Measurements from ENCODE around the gene CDON.

Gene CDON

DNA sequence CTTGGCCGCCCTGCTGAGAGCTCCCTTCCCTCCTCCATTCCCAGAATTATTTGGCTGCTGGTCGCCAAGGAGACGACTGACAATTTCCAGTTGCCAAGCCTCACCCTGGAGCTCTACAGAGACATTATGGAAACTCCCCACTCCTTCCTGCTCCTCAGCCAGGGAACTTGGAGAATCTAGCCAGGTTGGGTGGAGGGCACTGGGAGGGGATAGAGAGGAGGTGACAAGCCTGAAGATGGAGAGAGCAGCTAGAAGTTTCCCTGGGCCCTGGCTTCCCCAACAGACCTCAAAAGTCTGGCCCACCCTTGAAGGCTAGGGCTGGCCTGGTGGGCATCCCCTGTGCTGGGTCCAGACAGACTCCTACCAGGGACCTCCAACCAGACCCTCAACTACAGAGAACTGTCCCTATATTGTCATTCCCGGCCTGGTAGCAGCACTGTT lies 123.6 kb downstream of the CDON start:
- Mint-ChIP-seq H3K9me3 (no peaks in the 10 kb centered on the region), H3K36me3 (ENCODE audit: insufficient read depth) (no peaks in the 10 kb centered on the region), H3K27ac (ENCODE audit: low read depth) (no peak overlapping the region), H3K4me3 (no peak overlapping the region), H3K4me1 (peaks cover 8% of the 10 kb centered on the region), H3K27me3 (peaks cover 6% of the 10 kb centered on the region)
- DNase-seq (ENCODE audit: low spot score in 2 of 2) (no peak), ATAC-seq (replicated peaks; ENCODE audit: extremely low read depth, poor library complexity, severe bottlenecking) (no peak)

DNA sequence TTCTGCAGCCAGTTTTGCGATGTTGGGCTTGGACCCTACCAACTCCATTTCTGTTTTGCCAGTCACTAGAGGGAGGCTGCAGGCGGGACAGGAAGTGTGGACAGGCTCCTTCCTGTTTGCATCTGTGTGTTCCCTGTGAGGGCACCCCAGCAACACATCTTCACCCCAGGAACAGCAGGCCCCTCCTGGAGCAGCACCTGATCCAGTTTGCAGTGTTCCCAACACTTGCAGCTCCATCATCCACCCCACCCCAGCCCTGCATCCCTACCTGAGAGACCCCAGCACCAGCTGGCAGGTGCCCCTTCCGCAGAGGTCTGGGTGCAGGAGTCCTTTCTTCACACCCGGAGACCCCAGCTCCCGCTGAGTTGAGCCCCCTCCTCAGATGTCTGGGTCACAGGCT lies 124.2 kb downstream of the CDON start:
- H3K36me3 Mint-ChIP-seq (ENCODE audit: insufficient read depth): no peaks in the 10 kb centered on the region
- ATAC-seq (replicated peaks; ENCODE audit: extremely low read depth, poor library complexity, severe bottlenecking): no peak

DNA sequence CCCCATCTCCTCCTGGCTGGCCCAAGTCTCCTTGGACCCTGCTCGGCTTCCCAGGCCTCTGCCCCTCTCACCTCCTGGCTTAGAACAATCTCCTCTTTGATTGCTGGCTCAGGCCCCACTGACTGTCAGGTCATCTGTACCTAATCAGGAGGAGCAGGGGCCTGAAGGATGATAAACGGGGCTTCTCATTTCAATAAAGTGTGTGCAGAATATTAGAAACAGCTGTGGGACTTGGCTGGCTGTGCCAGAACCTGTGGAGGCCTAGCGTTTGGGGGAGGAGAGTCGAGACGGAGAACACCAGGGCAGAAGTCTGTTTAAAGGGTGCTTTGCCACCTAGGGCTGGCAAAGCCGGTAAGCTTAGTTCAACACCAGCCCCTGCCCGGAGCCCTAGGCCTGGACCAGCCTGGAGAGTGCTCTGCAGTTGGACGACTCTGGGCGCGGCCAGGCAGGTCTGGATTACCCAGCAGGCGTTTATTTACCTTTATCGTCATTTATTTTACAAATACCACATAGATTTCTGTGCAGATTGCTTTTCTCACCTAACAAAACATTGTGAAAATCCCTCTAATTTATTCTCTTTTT lies 127.0 kb downstream of the CDON start:
- H3K9me3 Mint-ChIP-seq: no peaks in the 10 kb centered on the region

More for the DNA sequence above, 124.2 kb downstream of the CDON start:
- Mint-ChIP-seq H3K9me3 (no peaks in the 10 kb centered on the region), H3K4me1 (peaks cover 8% of the 10 kb centered on the region), H3K27ac (ENCODE audit: low read depth) (no peak overlapping the region), H3K27me3 (no peaks in the 10 kb centered on the region), H3K4me3 (no peak overlapping the region)
- DNase-seq (ENCODE audit: low spot score in 2 of 2): no peak

DNA sequence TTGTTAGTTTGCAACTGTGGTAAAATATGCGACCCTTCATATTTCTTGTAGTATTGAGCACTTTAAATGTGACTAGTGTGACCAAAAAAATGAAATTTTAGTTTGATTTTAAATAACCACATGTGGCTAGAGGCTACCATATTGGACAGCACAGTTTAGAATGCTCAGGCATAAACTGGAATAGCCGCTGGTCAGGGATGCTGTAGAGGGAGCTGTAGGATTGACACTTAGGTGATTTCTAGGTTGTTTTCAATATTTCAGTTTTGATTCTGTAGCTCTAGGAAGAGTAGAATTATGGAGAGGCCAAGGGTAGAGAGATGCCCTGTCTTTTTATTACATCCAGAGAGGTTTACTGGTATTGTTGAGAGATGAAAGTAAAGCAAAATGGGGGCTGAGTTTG lies 127.6 kb downstream of the CDON start:
- Mint-ChIP-seq H3K27ac (ENCODE audit: low read depth) (no peak overlapping the region), H3K4me1 (no peaks in the 10 kb centered on the region), H3K27me3 (peaks cover 17% of the 10 kb centered on the region), H3K36me3 (ENCODE audit: insufficient read depth) (no peaks in the 10 kb centered on the region), H3K9me3 (no peaks in the 10 kb centered on the region), H3K4me3 (no peak overlapping the region)
- no peak for ATAC-seq (replicated peaks; ENCODE audit: extremely low read depth, poor library complexity, severe bottlenecking)
- no peak for DNase-seq (ENCODE audit: low spot score in 2 of 2)

More for the DNA sequence above, 127.0 kb downstream of the CDON start:
- ATAC-seq (replicated peaks; ENCODE audit: extremely low read depth, poor library complexity, severe bottlenecking): no peak
- H3K36me3 Mint-ChIP-seq (ENCODE audit: insufficient read depth): no peaks in the 10 kb centered on the region
- H3K27ac Mint-ChIP-seq (ENCODE audit: low read depth): no peak overlapping the region
- H3K27me3 Mint-ChIP-seq: peaks cover 14% of the 10 kb centered on the region
- no peaks in the 10 kb centered on the region for H3K4me1 Mint-ChIP-seq
- DNase-seq (ENCODE audit: low spot score in 2 of 2): no peak
- H3K4me3 Mint-ChIP-seq: no peak overlapping the region

DNA sequence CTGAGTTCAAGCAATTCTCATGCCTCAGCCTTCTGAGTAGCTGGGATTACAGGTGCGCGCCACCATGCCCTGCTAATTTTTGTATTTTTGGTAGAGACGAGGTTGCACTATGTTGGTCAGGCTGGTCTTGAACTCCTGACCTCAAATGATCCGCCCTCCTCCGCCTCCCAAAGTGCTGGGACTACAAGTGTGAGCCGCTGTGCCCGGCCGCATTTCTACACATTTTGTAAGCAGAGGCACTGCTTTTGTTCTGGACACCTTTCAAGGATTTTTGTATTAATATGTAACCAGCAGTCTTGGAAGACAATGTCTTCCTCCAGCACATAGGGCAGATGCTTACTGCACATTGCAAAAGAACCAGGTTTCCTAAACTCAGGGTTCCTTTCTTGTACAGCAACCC lies 128.2 kb downstream of the CDON start:
- H3K27me3 Mint-ChIP-seq: peaks cover 23% of the 10 kb centered on the region
- no peak overlapping the region for H3K4me3 Mint-ChIP-seq
- H3K9me3 Mint-ChIP-seq: no peaks in the 10 kb centered on the region
- DNase-seq (ENCODE audit: low spot score in 2 of 2): no peak
- ATAC-seq (replicated peaks; ENCODE audit: extremely low read depth, poor library complexity, severe bottlenecking): no peak
- H3K36me3 Mint-ChIP-seq (ENCODE audit: insufficient read depth): no peaks in the 10 kb centered on the region
- no peaks in the 10 kb centered on the region for H3K4me1 Mint-ChIP-seq
- no peak overlapping the region for H3K27ac Mint-ChIP-seq (ENCODE audit: low read depth)

DNA sequence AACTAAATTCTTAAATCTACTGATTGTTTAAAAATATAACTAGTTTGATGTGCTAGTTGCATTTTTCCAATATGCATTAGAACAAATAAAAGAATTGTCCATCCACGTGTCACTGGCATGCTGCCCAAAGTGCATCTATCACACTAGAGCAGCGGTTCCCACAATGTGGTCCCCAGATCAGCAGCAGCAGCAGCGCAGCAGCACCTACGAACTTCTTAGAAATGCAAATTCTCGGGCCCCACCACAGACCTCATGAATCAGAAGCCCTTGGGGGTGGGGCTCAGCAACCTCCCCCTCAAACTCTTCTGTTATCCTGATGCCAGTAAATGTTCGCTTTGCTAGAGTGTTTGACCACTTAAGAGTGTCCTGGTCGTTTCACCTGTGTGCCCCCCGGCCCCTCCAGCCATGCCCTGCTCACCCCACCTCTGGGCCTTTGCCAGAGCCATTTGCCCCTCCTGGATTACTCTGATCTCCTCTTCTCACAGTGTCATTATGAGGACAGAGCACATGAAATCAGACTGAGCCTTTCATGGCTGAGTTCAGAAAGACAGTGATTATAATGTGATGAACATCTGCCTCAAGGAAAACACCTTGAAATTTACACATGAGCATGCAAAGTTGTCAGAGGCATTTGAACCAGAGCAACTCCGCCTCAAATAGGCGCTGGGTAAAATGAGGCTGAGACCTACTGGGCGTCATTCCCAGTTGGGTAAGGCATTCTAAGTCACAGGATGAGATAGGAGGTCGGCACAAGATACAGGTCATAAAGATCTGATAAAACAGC lies 129.4 kb downstream of the CDON start:
- DNase-seq (ENCODE audit: low spot score in 2 of 2) (no peak), ATAC-seq (replicated peaks; ENCODE audit: extremely low read depth, poor library complexity, severe bottlenecking) (no peak)
- peaks cover 29% of the 10 kb centered on the region for H3K27me3 Mint-ChIP-seq
- no peaks in the 10 kb centered on the region for H3K9me3 Mint-ChIP-seq
- no peaks in the 10 kb centered on the region for H3K4me1 Mint-ChIP-seq
- H3K27ac Mint-ChIP-seq (ENCODE audit: low read depth): no peak overlapping the region
- H3K36me3 Mint-ChIP-seq (ENCODE audit: insufficient read depth): no peaks in the 10 kb centered on the region
- H3K4me3 Mint-ChIP-seq: no peak overlapping the region

DNA sequence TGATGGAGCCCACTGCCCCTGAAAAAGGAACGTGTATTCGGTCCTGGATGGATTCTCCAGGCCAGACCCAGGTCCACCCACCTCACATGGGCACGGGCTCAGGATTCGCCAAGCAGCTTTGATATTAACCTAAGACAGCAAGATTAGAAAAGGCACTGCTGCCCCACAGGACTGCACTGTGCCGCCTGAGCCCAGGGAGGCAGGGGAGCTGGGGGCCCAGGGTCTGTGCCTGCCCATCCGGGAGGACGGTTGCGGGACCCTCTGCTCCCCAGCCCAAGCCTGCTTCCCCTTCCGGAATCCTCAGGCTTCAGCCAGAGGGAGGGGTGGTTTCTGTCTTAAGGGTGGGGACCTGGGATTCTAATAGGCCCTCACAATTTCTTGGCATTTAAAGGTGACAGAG lies 130.4 kb downstream of the CDON start:
- Mint-ChIP-seq H3K4me1 (no peaks in the 10 kb centered on the region), H3K27ac (ENCODE audit: low read depth) (no peak overlapping the region), H3K9me3 (no peaks in the 10 kb centered on the region), H3K27me3 (peaks cover 31% of the 10 kb centered on the region), H3K4me3 (no peak overlapping the region), H3K36me3 (ENCODE audit: insufficient read depth) (no peaks in the 10 kb centered on the region)
- ATAC-seq (replicated peaks; ENCODE audit: extremely low read depth, poor library complexity, severe bottlenecking): no peak
- DNase-seq (ENCODE audit: low spot score in 2 of 2): no peak

DNA sequence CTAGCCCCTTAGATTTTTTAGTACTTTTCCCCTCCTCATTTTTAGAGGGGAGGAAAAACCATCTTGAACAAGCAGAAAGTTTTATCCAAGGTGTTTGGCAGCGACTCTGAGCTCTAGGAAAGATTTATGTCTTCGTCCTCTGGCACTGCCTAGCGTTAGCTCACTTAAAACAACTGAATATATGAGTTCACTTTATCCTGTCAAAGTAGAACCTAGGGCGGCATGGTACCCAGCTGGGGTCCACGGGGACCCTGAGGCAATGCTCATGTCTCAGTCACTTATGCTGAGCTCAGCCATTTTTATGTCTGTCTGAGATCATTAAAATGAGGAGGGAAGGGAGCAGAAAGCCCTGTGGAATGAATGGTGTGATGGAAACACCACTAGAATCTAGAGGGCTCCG lies 131.0 kb downstream of the CDON start:
- H3K27ac Mint-ChIP-seq (ENCODE audit: low read depth): no peak overlapping the region
- no peak for ATAC-seq (replicated peaks; ENCODE audit: extremely low read depth, poor library complexity, severe bottlenecking)
- no peaks in the 10 kb centered on the region for H3K4me1 Mint-ChIP-seq
- H3K36me3 Mint-ChIP-seq (ENCODE audit: insufficient read depth): no peaks in the 10 kb centered on the region
- H3K9me3 Mint-ChIP-seq: no peaks in the 10 kb centered on the region
- peaks cover 38% of the 10 kb centered on the region for H3K27me3 Mint-ChIP-seq
- no peak for DNase-seq (ENCODE audit: low spot score in 2 of 2)
- H3K4me3 Mint-ChIP-seq: no peak overlapping the region

DNA sequence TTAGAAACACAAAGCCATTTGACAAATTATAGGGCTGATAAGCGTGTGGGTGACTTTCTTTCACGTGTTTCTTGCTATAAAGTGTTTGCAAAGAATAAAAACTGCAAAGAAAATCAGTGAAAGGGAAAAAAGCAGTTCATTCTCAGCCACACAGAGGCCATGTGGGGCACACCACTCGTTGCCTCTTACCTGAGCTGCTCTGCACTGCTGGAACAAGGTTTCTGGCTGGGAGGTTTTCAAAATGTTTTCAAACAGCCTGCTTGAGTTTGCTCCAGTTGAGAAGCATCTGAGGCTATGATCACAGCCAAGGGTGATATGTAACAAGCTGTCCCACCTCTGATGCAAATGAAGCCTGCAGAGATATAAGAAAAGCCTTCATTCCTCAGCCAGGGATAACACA lies 131.6 kb downstream of the CDON start:
- H3K27me3 Mint-ChIP-seq: peaks cover 43% of the 10 kb centered on the region
- no peak overlapping the region for H3K27ac Mint-ChIP-seq (ENCODE audit: low read depth)
- no peak overlapping the region for H3K4me3 Mint-ChIP-seq
- DNase-seq (ENCODE audit: low spot score in 2 of 2) (no peak), ATAC-seq (replicated peaks; ENCODE audit: extremely low read depth, poor library complexity, severe bottlenecking) (no peak)
- no peaks in the 10 kb centered on the region for H3K9me3 Mint-ChIP-seq
- no peaks in the 10 kb centered on the region for H3K4me1 Mint-ChIP-seq
- H3K36me3 Mint-ChIP-seq (ENCODE audit: insufficient read depth): no peaks in the 10 kb centered on the region

DNA sequence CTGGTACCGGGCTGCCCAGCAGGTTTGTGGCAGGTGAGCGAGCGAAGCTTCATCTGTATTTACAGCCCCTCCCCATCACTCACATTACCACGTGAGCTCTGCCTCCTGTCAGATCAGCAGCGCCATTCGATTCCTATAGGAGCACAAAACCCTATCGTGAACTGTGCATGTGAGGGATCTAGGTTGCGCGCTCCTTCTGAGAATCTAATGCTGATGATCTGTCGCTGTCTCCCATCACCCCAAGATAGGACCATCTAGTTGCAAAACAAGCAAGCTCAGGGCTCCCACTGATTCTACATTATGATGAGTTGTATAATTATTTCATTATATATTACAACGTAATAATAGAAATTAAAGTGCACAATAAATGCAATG lies 132.6 kb downstream of the CDON start:
- Mint-ChIP-seq H3K4me1 (no peaks in the 10 kb centered on the region), H3K36me3 (ENCODE audit: insufficient read depth) (no peaks in the 10 kb centered on the region), H3K27me3 (peaks cover 54% of the 10 kb centered on the region), H3K4me3 (no peak overlapping the region), H3K27ac (ENCODE audit: low read depth) (no peak overlapping the region), H3K9me3 (no peaks in the 10 kb centered on the region)
- no peak for DNase-seq (ENCODE audit: low spot score in 2 of 2)
- ATAC-seq (replicated peaks; ENCODE audit: extremely low read depth, poor library complexity, severe bottlenecking): no peak

DNA sequence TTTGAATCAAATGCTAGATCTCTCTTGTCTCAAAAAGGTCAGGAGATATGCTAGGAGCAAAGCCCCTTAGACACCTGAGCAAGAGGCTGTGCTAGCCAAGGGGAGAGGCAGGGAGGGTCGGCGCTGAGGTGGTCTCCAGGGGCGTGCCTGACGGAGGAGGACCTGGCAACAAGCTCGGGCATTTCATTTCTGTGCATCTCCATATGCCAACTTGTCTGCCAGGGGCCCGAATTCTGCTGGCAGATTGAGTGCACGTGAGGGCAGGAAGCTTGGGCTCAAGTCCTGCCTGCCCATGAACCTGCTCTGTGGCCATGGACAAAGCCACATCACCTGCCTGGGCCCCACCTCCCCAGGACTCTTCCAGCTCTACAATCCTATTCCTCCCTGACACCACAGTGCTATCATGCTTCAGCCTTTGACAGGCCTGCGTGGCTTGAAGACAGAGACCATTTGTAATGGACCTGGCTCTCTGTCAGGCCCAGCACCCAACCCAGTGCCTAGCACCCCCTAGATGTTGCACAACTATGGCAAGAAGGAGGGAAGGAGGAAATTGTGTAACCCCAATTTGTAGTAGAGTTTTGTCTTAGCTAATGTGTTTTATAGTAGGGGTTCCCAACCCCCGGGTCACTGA lies 133.1 kb downstream of the CDON start:
- Mint-ChIP-seq H3K4me1 (no peaks in the 10 kb centered on the region), H3K4me3 (no peak overlapping the region), H3K27ac (ENCODE audit: low read depth) (no peak overlapping the region), H3K36me3 (ENCODE audit: insufficient read depth) (no peaks in the 10 kb centered on the region), H3K9me3 (no peaks in the 10 kb centered on the region), H3K27me3 (peaks cover 59% of the 10 kb centered on the region)
- no peak for DNase-seq (ENCODE audit: low spot score in 2 of 2)
- ATAC-seq (replicated peaks; ENCODE audit: extremely low read depth, poor library complexity, severe bottlenecking): no peak

DNA sequence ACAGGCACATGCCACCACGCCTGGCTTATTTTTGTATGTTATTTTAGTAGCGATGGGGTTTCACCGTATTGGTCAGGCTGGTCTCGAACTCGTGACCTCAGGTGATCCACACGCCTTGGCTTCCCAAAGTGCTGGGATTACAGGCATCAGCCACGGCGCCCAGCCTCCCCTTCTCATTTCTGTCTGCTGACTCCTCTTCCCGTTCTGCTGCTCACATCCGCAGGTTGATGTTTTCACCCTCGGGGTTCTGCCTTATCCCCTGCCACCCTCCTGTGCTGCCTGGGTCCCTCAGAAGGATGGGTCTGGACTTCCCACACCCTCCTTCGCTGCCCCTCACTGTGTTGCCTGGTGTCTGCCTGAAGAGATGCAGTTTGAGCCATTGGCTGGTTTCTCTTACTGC lies 136.0 kb downstream of the CDON start:
- DNase-seq (ENCODE audit: low spot score in 2 of 2): no peak
- no peak overlapping the region for H3K27ac Mint-ChIP-seq (ENCODE audit: low read depth)
- peaks cover 58% of the 10 kb centered on the region for H3K27me3 Mint-ChIP-seq
- no peaks in the 10 kb centered on the region for H3K4me1 Mint-ChIP-seq
- no peaks in the 10 kb centered on the region for H3K36me3 Mint-ChIP-seq (ENCODE audit: insufficient read depth)
- no peak for ATAC-seq (replicated peaks; ENCODE audit: extremely low read depth, poor library complexity, severe bottlenecking)
- H3K4me3 Mint-ChIP-seq: no peak overlapping the region
- no peaks in the 10 kb centered on the region for H3K9me3 Mint-ChIP-seq

DNA sequence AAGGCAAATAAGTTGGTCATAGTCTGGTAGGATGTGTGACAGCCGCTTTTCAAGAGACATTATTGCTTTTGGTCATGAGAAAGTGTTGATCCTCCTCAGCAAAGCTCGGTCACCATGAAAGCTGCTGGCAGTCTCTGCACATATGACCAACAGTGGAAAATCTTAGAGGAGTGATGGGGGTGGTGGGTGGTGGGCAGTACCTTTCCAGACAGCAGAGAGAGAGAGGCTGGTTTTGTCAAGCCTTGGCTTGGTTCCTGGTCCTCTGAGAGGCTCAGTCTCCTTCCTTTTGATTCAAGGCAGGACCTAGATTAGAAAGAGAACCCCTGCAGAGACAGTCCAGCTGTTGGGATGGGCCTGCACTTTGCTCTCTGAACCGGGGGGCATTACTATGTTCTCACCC lies 136.9 kb downstream of the CDON start:
- H3K9me3 Mint-ChIP-seq: no peaks in the 10 kb centered on the region
- peaks cover 55% of the 10 kb centered on the region for H3K27me3 Mint-ChIP-seq
- H3K4me1 Mint-ChIP-seq: no peaks in the 10 kb centered on the region
- DNase-seq (ENCODE audit: low spot score in 2 of 2) (no peak), ATAC-seq (replicated peaks; ENCODE audit: extremely low read depth, poor library complexity, severe bottlenecking) (no peak)
- H3K4me3 Mint-ChIP-seq: no peak overlapping the region
- H3K27ac Mint-ChIP-seq (ENCODE audit: low read depth): no peak overlapping the region
- no peaks in the 10 kb centered on the region for H3K36me3 Mint-ChIP-seq (ENCODE audit: insufficient read depth)
